HG02973 (cell line): Measurements from ENCODE around the gene MRM3.
"Not testable (repeated sequence)": the region's sequence is repeated elsewhere in the genome, so short reads cannot be mapped to it uniquely, and the experiment has no call there.

Experiments
- ATAC-seq: cut with Tn5 transposase; IDR thresholded peaks from one replicate; pipeline ENCODE4 v1.9.1; 2021; ENCODE audit warnings: moderate library complexity; ENCODE audit not compliant: unreplicated experiment

MRM3 gene, protein sequence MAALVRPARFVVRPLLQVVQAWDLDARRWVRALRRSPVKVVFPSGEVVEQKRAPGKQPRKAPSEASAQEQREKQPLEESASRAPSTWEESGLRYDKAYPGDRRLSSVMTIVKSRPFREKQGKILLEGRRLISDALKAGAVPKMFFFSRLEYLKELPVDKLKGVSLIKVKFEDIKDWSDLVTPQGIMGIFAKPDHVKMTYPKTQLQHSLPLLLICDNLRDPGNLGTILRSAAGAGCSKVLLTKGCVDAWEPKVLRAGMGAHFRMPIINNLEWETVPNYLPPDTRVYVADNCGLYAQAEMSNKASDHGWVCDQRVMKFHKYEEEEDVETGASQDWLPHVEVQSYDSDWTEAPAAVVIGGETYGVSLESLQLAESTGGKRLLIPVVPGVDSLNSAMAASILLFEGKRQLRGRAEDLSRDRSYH

DNA sequence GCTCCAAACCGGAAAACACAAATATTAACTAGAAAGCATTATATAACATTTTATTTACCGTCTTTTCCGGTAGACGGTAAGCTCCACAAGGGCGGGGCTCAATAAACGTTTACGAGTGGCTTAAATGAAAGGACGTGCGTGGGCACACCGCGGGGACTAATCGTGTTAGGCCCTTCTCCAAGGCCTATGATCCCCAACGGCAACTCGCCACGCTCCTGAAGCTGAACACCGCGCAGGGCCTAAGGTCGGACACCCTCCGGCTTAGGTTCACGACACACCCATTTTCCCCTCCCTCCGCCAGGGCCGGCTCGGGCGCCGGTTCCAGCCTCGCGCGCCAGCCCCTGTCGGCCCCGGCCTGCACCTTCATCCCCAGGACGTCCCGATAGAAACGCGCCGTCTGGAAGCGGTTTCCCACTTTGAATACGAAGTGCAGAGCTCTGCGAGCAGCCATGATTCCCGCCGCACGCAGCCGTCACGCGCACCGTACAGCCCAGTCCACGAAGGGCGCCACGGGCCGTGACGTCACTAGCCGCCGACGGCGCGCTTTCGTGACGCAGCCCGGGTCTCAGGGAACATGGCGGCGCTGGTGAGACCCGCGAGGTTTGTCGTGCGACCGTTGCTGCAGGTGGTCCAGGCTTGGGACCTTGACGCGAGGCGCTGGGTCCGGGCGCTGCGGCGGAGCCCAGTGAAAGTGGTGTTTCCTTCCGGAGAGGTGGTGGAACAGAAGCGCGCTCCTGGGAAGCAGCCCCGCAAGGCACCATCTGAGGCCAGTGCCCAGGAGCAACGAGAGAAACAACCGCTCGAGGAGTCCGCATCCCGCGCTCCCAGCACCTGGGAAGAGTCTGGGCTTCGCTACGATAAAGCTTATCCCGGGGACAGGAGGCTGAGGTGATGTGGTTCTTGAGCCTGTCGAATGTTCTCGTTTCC, at the start of gene MRM3, which contains the start of gene GLOD4:
MRM3 (plus strand) TSS at position 549 of the 927 bp plus-strand sequence; CDS start at position 575, 26 bp downstream.
GLOD4 (minus strand) TSS at position 476 of the 927 bp plus-strand sequence; CDS start at position 451, 25 bp downstream.
- ATAC-seq, result peak; percentile 79

DNA sequence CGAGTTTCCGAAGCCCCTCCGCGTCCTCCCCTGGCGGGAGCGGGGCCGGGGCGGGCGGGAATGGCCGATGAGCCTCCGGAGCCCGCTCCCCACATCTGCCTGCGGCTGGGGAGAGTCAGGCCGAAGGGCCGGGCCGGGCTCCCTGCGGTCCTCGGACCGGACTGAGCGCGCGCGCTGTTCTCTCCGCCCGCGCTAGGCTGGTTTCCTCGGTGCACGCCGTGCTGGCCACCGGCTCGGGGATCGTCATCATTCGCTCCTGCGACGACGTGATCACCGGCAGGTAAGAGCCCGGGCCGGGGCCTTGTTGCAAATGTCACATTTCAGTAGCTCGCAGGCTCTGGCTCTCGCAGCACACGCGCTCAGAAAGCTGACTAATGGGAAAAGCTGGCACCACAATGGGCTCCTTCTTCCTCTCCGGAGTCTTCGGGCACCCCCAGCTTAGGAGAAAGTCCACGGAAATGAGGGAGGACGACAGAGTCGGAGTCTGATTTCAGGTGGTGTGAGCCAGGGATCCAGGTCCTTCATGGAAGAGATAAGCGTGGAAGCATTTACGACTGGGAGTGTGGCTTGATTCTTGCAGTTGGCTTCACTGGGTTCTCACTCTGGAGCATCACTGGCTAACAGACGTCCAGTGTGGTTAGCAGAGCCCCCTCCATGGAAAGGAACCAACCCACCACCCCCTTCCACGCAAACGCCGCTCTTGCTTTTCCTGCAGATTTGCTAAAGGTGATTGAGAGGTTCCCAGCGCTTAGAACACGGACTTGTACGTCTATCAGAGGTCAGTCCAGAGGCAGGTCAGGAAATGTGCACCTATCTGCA, 49.0 kb upstream of the MRM3 start:
- ATAC-seq, result peak; percentile 20

DNA sequence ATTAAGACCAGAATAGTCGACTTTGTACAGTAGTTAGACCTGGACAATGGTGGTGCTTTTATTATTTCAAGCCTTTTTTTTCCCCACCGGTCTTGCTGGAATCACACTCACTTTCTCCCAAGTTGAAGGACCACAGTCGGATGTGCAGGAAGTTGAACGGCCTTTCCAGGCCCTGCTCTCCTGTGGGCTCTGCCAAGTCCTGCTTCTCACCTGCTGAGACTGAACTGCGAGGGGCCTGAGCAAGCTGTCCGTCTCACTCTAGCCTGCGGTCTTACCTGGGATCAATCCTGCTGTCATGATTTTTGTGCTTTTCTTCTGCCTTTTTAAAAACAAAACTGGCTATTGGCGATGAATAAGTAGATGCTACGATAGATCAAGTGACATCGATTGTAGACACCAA, 48.4 kb upstream of the MRM3 start:
- ATAC-seq, result no peak

GRCh38 chr17:737561-738113, 44.5 kb upstream of the MRM3 start:
- ATAC-seq, result no peak

GRCh38 chr17:740240-741017, 41.7 kb upstream of the MRM3 start:
- peak; percentile 75 for ATAC-seq

DNA sequence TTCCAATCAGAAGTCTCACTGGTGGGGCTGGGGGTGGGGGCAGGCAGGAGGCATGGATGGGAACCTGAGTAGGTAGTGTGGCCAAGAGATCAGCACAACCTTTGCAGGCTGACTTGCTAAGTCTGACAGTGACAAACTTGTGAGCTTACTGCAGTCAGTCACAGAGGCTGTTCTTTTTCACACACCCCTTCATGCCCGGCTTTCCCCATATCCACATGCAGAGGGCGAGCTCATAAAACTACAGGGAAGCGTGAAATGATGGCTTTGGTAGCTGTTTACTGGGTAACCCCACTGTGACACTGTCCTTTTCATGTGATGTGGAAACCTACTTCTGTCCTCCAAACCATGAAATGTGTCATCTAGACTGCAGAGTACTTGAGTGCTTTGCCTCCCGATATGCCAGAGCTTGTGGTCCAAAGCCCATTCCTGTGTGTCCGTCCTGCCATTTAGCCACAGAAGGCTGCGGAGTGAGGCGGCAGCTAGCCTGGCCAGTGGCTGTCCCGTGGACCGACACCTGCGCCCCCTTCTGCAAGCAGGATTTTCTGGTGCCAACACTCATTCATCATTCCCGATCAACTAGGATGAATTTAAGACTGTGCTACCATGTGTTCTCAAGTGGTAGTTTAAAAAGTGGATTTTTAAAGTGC, 39.9 kb upstream of the MRM3 start:
- ATAC-seq, result no peak

DNA sequence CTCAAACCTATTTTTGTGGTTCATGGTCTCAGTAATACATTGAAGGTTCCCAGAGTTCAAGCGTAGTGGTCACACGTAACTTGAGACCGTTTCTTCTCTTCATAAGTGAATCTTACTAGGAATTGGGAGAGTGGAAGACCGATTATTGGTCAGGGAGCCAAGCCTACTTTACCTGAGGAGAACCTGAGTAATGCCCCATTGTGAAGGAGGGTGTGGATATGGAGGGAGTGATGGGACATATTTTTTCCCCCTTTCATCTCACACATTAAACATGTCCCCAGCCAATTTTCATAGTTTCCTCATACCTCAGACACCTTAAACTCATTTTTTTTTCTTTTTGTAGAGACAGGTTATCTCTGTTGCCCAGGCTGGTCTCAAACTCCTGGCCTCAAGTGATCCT, 39.0 kb upstream of the MRM3 start:
- no peak for ATAC-seq

DNA sequence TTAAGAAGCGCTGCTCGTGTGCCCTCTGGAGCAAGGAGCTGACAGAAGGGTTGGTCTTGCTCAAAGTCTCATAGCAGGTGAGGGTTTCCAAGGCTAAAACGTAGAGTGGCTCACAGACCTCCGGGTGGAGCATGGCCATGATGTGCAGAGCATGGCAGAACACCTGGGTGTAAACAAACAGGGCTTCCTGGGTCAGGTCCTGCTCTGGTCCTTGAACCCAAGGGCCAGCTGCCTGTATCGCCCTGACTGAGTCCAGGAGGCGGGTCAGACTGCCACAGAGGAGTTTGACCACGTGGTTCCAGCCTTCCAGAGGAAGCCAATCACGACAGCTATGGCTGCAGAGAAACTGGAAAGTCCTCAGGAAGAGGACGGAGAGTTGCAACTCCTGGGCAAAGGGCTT, 37.2 kb upstream of the MRM3 start:
- ATAC-seq, result no peak

DNA sequence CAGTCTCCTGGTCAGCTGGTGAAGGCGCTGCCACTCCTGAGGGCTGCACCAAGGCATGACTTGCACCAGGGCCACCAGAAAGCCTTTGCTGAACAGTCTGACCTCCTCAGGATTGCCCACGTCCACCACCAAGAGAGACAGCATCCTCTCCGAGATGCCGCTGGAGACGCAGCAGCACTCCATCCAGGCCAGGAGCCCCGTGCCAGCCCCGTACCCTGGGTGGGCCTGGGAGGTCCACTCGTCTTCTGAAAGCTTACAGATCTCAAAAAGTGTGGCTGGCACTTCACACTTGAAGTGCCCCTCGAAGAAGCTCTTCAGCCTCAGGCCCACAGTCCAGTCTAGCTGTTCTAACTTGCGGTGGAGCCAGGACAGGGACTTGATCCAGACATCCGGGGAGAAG, 36.7 kb upstream of the MRM3 start:
- no peak for ATAC-seq

DNA sequence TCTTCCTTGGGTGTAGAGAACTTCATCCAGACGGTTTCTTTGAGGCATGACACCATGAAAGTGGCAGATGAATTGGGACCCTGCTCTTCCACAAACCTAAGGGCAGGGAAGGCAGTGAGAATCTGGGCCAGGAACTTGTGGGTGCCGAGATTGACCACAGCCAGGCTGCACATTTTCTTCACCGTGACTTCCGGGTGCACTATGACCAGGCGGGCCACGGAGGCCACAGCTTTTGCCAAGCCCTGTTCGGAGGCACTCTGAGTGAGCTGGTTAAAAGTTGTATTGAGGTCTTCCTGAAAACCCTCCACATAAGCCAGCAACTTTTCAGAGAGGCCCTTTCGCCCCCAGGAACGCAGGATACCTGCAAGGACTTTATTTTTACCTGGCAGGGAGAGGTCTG, 36.0 kb upstream of the MRM3 start:
- ATAC-seq, result no peak

DNA sequence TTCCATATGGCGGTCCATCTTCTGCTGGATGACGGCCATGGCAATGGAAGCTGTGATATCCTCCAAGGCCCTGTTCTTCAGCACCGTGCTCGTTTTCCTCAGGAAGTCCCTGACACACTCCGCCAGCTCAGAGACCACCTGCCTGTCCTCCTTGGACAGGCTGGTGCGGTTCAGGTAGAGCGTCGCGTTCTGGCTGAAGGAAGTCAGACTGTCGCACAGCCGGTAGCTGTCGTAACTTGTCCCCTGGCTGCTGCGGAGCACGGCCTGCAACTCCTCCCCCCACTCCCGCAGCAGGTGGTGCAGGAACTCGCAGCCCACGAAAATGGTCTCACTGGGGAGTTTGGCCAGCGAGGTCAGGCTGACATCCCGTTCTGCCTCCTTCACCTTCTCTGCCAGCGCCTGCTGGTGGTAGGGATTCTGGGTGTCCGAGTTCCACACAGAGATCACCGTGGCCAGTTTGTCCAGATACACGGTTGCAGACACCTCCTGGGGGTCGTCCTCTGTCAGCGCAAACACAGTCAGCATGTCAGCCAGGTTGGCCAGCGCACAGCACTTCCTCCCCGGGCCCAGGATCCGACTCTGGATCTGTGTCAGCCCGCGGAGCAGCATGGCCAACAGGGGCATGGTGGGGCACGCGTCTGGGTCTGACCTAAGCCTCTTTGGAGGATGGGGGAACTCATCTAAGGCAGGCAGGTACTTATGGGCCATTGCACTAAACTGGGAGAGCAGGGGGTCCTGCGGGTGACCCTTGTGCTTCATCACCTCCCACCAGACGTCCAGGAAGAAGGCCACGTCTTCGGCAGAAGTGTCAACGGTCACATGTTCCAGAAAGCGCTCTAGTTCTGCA, 35.1 kb upstream of the MRM3 start:
- no peak for ATAC-seq

DNA sequence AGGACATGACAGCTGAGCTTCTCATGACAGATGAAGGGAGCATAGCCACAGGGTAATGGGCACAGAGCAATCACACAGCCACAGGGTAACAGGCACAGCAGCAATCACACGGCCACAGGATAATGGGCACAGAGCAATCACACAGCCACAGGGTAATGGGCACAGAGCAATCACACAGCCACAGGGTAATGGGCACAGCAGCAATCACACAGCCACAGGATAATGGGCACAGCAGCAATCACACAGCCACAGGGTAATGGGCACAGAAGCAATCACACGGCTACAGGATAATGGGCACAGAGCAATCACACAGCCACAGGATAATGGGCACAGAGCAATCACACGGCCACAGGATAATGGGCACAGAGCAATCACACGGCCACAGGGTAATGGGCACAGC, 33.5 kb upstream of the MRM3 start:
- ATAC-seq, result not testable (repeated sequence)

DNA sequence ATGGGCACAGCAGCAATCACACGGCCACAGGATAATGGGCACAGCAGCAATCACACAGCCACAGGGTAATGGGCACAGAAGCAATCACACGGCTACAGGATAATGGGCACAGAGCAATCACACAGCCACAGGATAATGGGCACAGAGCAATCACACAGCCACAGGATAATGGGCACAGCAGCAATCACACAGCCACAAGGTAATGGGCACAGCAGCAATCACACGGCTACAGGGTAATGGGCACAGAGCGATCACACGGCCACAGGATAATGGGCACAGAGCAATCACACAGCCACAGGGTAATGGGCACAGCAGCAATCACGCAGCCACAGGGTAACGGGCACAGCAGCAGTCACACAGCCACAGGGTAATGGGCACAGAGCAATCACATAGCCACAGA, 32.8 kb upstream of the MRM3 start:
- not testable (repeated sequence) for ATAC-seq

- ATAC-seq, result no peak
These were observed 31.6 kb upstream of the MRM3 start for GRCh38 chr17:750431-751037.

GRCh38 chr17:751269-752001, 30.7 kb upstream of the MRM3 start:
- peak; percentile 30 for ATAC-seq

GRCh38 chr17:752002-752619, 30.0 kb upstream of the MRM3 start, which contains the start of gene GEMIN4:
Gene GEMIN4, minus strand, starts transcription at chr17:752264. Its CDS starts 122 bp downstream, at chr17:752142.
- ATAC-seq, result peak; percentile 86
